Measurements from ENCODE around the gene ZNF501. TPM values are rescaled to one million over a fixed set of nuclear protein-coding genes. Genes with fewer than 3 reads are reported as not detected.

ZNF501 gene
- total and polyA plus RNA-seq, 2 of the 13 experiments (the other 11 are each of a cell fraction or from before 2014, with no cell fraction given), result 2.4 to 2.8 TPM

DNA sequence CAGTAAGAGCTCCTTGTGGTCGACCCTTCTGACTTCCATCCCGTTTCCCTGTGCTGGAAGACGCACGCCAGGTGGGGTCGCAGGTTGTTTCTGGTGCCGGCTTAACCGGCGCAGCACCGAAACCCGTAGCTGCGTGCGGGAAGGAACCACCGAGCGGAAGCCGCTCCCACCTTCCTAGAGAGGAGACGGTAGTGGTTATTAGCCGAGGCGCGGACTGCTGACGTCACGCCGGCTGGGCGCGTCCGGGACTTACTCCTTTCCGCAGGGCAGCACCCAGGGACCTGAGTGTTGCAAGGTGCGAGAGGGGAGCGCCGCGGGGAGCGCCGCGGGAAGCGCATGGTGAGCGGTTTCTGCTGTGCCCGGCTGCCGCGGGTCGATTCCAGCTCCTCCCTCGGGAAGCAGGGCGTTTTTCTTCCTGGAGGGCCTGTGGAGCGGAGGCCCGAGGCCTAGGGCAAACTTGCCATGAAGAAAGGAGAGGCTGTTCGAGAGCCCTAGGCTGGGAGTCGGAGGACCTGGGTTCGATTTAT is at the start of gene ZNF501 (continued):
- TF ChIP-seq, protein P1, sequence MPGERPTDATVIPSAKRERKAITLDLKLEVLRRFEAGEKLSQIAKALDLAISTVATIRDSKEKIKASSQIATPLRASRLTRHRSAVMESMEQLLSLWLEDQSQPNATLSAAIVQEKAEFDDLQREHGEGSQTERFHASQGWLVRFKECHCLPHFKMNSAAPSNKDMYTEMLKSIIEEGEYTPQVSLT (CRISPR knock-in tag; IDR thresholded peaks at IDR 0.05; ENCODE audit: borderline replicate concordance, low read depth), result no peak
- no peak for TF ChIP-seq U2AF2 (IDR thresholded peaks at IDR 0.05; ENCODE audit: low read depth, low read length)
- TF ChIP-seq ZNF230 (CRISPR knock-in tag; IDR thresholded peaks at IDR 0.05), result no peak
- peak; percentile 90 for TF ChIP-seq ZBTB38 (CRISPR knock-in tag; IDR thresholded peaks at IDR 0.05)
- no peak; the same call in 1 of the 2 replicates for TF ChIP-seq ZNF75D (CRISPR knock-in tag; IDR thresholded peaks at IDR 0.05; ENCODE audit: borderline replicate concordance)
- TF ChIP-seq, protein P2, sequence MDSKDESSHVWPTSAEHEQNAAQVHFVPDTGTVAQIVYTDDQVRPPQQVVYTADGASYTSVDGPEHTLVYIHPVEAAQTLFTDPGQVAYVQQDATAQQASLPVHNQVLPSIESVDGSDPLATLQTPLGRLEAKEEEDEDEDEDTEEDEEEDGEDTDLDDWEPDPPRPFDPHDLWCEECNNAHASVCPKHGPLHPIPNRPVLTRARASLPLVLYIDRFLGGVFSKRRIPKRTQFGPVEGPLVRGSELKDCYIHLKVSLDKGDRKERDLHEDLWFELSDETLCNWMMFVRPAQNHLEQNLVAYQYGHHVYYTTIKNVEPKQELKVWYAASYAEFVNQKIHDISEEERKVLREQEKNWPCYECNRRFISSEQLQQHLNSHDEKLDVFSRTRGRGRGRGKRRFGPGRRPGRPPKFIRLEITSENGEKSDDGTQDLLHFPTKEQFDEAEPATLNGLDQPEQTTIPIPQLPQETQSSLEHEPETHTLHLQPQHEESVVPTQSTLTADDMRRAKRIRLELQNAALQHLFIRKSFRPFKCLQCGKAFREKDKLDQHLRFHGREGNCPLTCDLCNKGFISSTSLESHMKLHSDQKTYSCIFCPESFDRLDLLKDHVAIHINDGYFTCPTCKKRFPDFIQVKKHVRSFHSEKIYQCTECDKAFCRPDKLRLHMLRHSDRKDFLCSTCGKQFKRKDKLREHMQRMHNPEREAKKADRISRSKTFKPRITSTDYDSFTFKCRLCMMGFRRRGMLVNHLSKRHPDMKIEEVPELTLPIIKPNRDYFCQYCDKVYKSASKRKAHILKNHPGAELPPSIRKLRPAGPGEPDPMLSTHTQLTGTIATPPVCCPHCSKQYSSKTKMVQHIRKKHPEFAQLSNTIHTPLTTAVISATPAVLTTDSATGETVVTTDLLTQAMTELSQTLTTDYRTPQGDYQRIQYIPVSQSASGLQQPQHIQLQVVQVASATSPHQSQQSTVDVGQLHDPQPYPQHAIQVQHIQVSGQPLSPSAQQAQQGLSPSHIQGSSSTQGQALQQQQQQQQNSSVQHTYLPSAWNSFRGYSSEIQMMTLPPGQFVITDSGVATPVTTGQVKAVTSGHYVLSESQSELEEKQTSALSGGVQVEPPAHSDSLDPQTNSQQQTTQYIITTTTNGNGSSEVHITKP (CRISPR knock-in tag; IDR thresholded peaks at IDR 0.05; ENCODE audit: low read depth), result peak; percentile 79; the same call in 1 of the 2 replicates
- TF ChIP-seq NAIF1 (CRISPR knock-in tag; IDR thresholded peaks at IDR 0.05; ENCODE audit: borderline replicate concordance), result peak; percentile 76; the same call in 1 of the 2 replicates
- peak; percentile 54 for TF ChIP-seq ZNF878 (CRISPR knock-in tag; IDR thresholded peaks at IDR 0.05)
- TF ChIP-seq, protein P3, sequence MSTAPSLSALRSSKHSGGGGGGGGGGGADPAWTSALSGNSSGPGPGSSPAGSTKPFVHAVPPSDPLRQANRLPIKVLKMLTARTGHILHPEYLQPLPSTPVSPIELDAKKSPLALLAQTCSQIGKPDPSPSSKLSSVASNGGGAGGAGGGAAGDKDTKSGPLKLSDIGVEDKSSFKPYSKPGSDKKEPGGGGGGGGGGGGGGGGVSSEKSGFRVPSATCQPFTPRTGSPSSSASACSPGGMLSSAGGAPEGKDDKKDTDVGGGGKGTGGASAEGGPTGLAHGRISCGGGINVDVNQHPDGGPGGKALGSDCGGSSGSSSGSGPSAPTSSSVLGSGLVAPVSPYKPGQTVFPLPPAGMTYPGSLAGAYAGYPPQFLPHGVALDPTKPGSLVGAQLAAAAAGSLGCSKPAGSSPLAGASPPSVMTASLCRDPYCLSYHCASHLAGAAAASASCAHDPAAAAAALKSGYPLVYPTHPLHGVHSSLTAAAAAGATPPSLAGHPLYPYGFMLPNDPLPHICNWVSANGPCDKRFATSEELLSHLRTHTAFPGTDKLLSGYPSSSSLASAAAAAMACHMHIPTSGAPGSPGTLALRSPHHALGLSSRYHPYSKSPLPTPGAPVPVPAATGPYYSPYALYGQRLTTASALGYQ (CRISPR knock-in tag; IDR thresholded peaks at IDR 0.05), result peak; percentile 62; the same call in 1 of the 2 replicates
- TF ChIP-seq MAFF (IDR thresholded peaks at IDR 0.05; ENCODE audit: low read depth, low read length), result no peak
- TF ChIP-seq, protein P4, sequence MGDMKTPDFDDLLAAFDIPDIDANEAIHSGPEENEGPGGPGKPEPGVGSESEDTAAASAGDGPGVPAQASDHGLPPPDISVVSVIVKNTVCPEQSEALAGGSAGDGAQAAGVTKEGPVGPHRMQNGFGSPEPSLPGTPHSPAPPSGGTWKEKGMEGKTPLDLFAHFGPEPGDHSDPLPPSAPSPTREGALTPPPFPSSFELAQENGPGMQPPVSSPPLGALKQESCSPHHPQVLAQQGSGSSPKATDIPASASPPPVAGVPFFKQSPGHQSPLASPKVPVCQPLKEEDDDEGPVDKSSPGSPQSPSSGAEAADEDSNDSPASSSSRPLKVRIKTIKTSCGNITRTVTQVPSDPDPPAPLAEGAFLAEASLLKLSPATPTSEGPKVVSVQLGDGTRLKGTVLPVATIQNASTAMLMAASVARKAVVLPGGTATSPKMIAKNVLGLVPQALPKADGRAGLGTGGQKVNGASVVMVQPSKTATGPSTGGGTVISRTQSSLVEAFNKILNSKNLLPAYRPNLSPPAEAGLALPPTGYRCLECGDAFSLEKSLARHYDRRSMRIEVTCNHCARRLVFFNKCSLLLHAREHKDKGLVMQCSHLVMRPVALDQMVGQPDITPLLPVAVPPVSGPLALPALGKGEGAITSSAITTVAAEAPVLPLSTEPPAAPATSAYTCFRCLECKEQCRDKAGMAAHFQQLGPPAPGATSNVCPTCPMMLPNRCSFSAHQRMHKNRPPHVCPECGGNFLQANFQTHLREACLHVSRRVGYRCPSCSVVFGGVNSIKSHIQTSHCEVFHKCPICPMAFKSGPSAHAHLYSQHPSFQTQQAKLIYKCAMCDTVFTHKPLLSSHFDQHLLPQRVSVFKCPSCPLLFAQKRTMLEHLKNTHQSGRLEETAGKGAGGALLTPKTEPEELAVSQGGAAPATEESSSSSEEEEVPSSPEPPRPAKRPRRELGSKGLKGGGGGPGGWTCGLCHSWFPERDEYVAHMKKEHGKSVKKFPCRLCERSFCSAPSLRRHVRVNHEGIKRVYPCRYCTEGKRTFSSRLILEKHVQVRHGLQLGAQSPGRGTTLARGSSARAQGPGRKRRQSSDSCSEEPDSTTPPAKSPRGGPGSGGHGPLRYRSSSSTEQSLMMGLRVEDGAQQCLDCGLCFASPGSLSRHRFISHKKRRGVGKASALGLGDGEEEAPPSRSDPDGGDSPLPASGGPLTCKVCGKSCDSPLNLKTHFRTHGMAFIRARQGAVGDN (CRISPR knock-in tag; IDR thresholded peaks at IDR 0.05), result peak; percentile 94
- no peak for TF ChIP-seq ZNF326 (CRISPR knock-in tag; IDR thresholded peaks at IDR 0.05; ENCODE audit: borderline replicate concordance)
- peak; percentile 49; the same call in 1 of the 2 replicates for TF ChIP-seq ZNF451 (CRISPR knock-in tag; IDR thresholded peaks at IDR 0.05)
- TF ChIP-seq ETV6 (CRISPR knock-in tag; conservative IDR thresholded peaks at IDR 0.05), result peak; percentile 71; the same call in 1 of the 2 replicates
- no peak for TF ChIP-seq TCF7L2 (IDR thresholded peaks at IDR 0.05; ENCODE audit: low read depth, low read length)
- no peak for TF ChIP-seq PAX8 (CRISPR knock-in tag; IDR thresholded peaks at IDR 0.05; ENCODE audit: borderline replicate concordance)
- TF ChIP-seq, protein P5, sequence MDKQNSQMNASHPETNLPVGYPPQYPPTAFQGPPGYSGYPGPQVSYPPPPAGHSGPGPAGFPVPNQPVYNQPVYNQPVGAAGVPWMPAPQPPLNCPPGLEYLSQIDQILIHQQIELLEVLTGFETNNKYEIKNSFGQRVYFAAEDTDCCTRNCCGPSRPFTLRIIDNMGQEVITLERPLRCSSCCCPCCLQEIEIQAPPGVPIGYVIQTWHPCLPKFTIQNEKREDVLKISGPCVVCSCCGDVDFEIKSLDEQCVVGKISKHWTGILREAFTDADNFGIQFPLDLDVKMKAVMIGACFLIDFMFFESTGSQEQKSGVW (CRISPR knock-in tag; IDR thresholded peaks at IDR 0.05; ENCODE audit: borderline replicate concordance), result no peak
- TF ChIP-seq GATAD2A (CRISPR knock-in tag; IDR thresholded peaks at IDR 0.05), result peak; percentile 58
- peak; percentile 82; the same call in 1 of the 2 replicates for TF ChIP-seq ZNF501 (CRISPR knock-in tag; IDR thresholded peaks at IDR 0.05)

All from HepG2 (cell line).